ENCODE data around the gene LEFTY2. TPM values are rescaled to one million over a fixed set of nuclear protein-coding genes. Genes with fewer than 3 reads are reported as not detected.
"Not testable (repeated sequence)": the region's sequence is repeated elsewhere in the genome, so short reads cannot be mapped to it uniquely, and the experiment has no call there.

The LEFTY2 gene
- total RNA-seq (ENCODE audit: insufficient read depth, low replicate concordance): 144 TPM

- DNase-seq (ENCODE audit: low spot score): peak; percentile 83
Observed at GRCh38 chr1:225941187-225941941, at the start of gene LEFTY2. LEFTY2 (minus strand) TSS chr1:225941220; CDS start chr1:225941140, 80 bp downstream.

- DNase-seq (ENCODE audit: low spot score): peak; percentile 45
Observed at GRCh38 chr1:225987491-225988316, 46.7 kb upstream of the LEFTY2 start.

GRCh38 chr1:225981714-225982113 is 40.7 kb upstream of the LEFTY2 start:
- DNase-seq (ENCODE audit: low spot score): no peak

GRCh38 chr1:225980005-225980836 is 39.2 kb upstream of the LEFTY2 start:
- no peak for DNase-seq (ENCODE audit: low spot score)

- no peak for DNase-seq (ENCODE audit: low spot score)
Observed at GRCh38 chr1:225979421-225979820, 38.4 kb upstream of the LEFTY2 start.

GRCh38 chr1:225977937-225978748 is 37.1 kb upstream of the LEFTY2 start:
- DNase-seq (ENCODE audit: low spot score): no peak

- not testable (repeated sequence) for DNase-seq (ENCODE audit: low spot score)
Observed at GRCh38 chr1:225975146-225975545, 34.1 kb upstream of the LEFTY2 start.

GRCh38 chr1:225974454-225974853 is 33.4 kb upstream of the LEFTY2 start:
- DNase-seq (ENCODE audit: low spot score): no peak

- no peak for DNase-seq (ENCODE audit: low spot score)
Observed at GRCh38 chr1:225973158-225973557, 32.1 kb upstream of the LEFTY2 start.

- DNase-seq (ENCODE audit: low spot score): no peak
Observed at GRCh38 chr1:225972344-225973152, 31.5 kb upstream of the LEFTY2 start.

- not testable (repeated sequence) for DNase-seq (ENCODE audit: low spot score)
Observed at GRCh38 chr1:225970592-225971157, 29.7 kb upstream of the LEFTY2 start.

- DNase-seq (ENCODE audit: low spot score): not testable (repeated sequence)
Observed at GRCh38 chr1:225969751-225970150, 28.7 kb upstream of the LEFTY2 start.

- DNase-seq (ENCODE audit: low spot score): no peak
Observed at GRCh38 chr1:225965231-225965630, 24.2 kb upstream of the LEFTY2 start.

GRCh38 chr1:225963735-225964530 is 22.9 kb upstream of the LEFTY2 start:
- no peak for DNase-seq (ENCODE audit: low spot score)

GRCh38 chr1:225962440-225962975 is 21.5 kb upstream of the LEFTY2 start:
- no peak for DNase-seq (ENCODE audit: low spot score)

GRCh38 chr1:225961659-225962439 is 20.8 kb upstream of the LEFTY2 start:
- no peak for DNase-seq (ENCODE audit: low spot score)

- no peak for DNase-seq (ENCODE audit: low spot score)
Observed at GRCh38 chr1:225958041-225958440, 17.0 kb upstream of the LEFTY2 start.

- no peak for DNase-seq (ENCODE audit: low spot score)
Observed at GRCh38 chr1:225954753-225955152, 13.7 kb upstream of the LEFTY2 start.
